Hematopoietic multipotent progenitor cell treated with erythropoietin and hydrocortisone succinate and interleukin-3 and kit ligand, for 15 days (in vitro differentiated cells): ENCODE results near the gene MARCHF4.

Source experiments
- DNase-seq: peaks from one replicate; pipeline ENCODE4 v3.0.0-alpha.2; 2015; ENCODE audit warnings: low spot score

Gene MARCHF4

GRCh38 chr2:216349366-216349765, 22.9 kb downstream of the MARCHF4 start:
- DNase-seq = no peak

DNA sequence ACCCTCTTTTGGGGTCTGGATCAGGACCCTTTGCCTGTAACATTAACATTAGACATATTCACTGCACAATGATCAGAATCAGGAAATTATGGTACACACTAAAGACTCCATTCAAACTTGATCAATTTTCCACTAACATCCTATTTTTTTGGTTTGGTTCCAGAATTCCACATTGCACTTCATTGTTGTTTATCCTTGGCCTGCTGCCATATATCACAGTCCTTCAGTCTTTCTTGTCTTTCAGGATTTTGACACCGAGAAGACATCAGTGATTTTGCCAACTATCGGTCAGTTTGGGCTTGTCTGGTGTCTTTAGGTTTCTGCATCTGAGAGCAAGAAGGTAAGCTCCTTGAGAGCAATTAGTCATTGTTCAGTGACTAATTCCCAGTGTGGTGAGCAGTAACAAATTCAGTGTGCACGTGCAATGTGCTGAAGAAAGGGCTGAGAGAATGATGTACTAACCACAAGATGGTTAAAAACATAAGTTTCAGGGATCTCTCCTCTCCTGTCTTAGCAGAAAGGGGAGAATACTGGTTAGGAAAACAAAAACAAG, 23.5 kb downstream of the MARCHF4 start:
- DNase-seq = no peak

GRCh38 chr2:216346781-216347180, 25.5 kb downstream of the MARCHF4 start:
- no peak for DNase-seq

DNA sequence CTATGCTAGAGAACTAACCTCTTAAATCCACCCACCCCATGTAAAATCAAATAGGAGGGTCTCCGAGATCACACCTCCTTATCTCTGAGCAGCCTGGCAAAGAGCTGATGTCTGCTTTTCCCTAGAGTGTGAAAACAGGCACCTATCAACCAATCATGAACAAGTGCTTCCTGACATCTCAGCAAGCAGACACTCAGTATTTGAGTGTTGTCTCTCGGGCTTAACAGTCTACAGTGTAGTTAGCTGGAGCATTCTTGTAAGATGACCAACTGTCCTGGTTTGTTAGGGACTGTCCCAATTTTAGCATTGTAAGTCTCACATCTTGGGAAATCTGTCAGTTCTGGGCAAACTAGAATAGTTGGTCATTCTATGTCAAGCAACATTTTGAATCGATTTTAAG, 26.4 kb downstream of the MARCHF4 start:
- DNase-seq = no peak

- DNase-seq = no peak
Measured at GRCh38 chr2:216344950-216345300, 27.4 kb downstream of the MARCHF4 start.

GRCh38 chr2:216344206-216344949, 27.9 kb downstream of the MARCHF4 start:
- DNase-seq = no peak

GRCh38 chr2:216343221-216343980, 28.9 kb downstream of the MARCHF4 start:
- DNase-seq = no peak

DNA sequence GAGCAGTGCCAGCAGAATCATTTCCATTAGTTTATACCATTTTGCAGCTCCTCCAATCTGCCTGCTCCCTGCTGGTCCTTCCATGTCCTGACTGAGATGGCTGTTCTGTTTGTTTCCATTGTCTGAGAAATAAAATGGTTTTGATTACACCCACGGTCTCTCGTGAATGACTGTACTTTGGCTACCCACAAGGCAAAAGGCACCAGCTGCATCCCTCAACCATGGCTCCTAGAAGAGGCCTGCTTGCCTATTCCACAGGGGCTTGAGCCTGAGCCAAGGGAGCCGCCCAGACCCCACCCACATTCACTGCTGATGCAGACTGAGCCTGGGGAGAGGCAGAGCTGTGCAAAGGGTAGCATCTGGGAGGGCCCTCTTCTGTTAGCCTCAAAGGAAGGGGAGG, 31.2 kb downstream of the MARCHF4 start:
- no peak for DNase-seq

- no peak for DNase-seq
Measured at GRCh38 chr2:216340280-216340631, 32.0 kb downstream of the MARCHF4 start.

DNA sequence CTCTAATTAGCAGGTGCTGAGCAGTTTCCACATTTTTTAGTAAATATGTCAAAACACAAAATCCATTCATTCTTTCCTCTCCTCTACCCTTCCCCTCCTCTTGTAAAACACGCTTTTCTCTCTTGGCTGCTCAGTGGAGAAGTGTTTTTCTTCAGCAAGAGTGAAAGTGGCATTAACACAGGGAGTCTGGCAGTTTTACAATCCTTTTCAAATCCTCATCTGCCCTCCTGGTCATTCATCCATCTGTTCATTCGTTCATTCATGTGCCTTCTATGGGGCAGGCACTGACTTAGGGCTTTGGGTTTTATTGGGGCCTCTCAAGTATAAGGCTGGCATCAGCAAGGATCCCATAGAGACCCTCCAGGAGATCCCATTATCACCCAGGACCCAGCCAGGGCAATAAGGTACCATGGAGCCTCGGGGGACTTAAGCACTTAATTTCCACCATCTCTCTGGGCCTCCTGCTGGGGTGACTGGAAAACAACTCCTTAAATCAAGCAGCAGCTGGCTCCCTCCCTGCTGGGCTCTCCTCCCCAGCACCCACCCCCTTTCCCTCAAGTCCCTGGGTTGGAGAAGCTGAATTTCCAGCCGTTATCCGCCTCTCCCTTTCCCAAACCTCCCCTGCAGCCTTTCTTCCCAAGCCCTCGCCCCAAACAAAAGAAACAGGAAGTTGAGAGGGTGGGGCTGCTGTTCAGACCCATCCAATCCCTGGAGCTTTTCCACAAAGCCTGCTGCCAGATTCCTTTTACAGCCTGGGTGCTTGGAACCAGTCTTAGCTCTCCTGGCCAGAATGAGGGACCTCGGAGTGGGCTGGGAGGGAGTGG, 32.6 kb downstream of the MARCHF4 start:
- DNase-seq = no peak

DNA sequence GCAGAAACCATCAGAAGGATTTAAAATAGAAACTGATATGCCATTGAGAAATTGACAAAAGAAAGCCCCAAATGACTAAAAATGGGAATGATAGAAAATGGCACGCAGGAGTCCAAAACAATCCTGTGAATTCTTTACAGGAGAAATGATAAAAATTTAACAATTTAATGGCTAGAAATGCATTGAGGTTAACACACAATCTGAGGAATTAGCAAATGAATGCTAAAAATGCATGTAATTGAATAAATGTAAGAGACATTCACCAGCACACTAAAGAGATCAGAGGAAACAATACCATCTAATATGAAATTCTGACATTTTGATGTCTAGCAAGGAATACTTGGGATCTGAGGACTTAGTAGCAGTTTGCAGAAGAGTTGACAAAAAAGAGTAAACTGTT, 37.0 kb downstream of the MARCHF4 start:
- no peak for DNase-seq

DNA sequence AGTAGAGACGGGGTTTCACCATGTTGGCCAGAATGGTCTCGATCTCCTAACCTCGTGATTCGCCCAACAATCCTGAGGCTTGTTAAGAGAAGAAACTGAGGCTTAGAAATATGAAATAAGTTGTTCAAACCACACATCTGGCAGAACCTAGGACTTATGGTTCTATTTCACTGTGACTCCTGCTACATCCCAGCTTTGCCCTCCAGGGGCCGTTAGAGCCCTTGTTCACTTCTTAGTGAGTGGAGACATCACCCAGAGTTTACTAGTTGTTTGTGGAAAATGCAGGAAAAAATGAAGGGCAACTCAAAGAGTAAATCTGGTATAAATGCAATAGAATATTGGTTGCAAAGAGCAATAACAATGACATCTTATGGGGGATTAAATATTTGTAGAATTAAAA, 43.9 kb downstream of the MARCHF4 start:
- no peak for DNase-seq

DNA sequence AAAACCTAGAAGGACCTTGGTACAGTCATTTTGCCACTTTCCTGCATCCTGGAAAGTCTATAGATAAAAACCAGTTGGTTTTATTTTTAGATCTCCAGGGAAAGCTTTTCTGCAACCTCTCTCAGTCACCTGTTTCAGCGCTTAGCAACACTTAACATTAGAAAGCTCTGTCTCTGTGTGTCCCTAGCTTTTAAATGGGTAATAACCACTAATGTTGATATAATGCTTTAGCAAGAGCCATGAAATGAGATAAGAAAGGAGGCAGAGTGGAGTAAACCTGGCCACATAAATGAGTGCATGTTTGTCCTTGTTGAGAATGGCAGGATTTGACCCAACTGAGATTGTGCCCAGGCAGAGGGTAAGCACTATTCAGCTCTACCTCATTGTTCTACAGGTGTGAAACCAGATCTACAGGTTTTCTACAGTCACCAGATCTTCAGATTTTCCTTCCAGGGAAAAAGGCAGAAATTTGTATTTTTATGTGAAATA, 44.8 kb downstream of the MARCHF4 start:
- no peak for DNase-seq
